ENCODE results near the gene RGS1.

Gene RGS1

GRCh38 chr1:192553741-192554140 lies 21.8 kb upstream of the RGS1 start:
- no peak for DNase-seq (ENCODE audit: low read depth)

GRCh38 chr1:192554904-192555303 lies 20.7 kb upstream of the RGS1 start:
- no peak for DNase-seq (ENCODE audit: low read depth)

GRCh38 chr1:192555399-192555798 lies 20.2 kb upstream of the RGS1 start:
- DNase-seq (ENCODE audit: low read depth): no peak

GRCh38 chr1:192557841-192558595 lies 17.6 kb upstream of the RGS1 start:
- DNase-seq (ENCODE audit: low read depth): no peak

- DNase-seq (ENCODE audit: low read depth): no peak
These were observed 16.2 kb upstream of the RGS1 start for GRCh38 chr1:192559115-192560006.

GRCh38 chr1:192561301-192561700 lies 14.3 kb upstream of the RGS1 start:
- DNase-seq (ENCODE audit: low read depth): no peak

- DNase-seq (ENCODE audit: low read depth): no peak
These were observed 12.4 kb upstream of the RGS1 start for GRCh38 chr1:192563129-192563528.

- DNase-seq (ENCODE audit: low read depth): no peak
These were observed 11.5 kb upstream of the RGS1 start for GRCh38 chr1:192564099-192564498.

GRCh38 chr1:192565946-192566345 lies 9.6 kb upstream of the RGS1 start:
- DNase-seq (ENCODE audit: low read depth): no peak

- DNase-seq (ENCODE audit: low read depth): no peak
These were observed 8.9 kb upstream of the RGS1 start for GRCh38 chr1:192566657-192567056.

- no peak for DNase-seq (ENCODE audit: low read depth)
These were observed 7.5 kb upstream of the RGS1 start for GRCh38 chr1:192568063-192568462.

GRCh38 chr1:192571668-192572067 lies 3.9 kb upstream of the RGS1 start:
- no peak for DNase-seq (ENCODE audit: low read depth)

- DNase-seq (ENCODE audit: low read depth): no peak
These were observed 2.1 kb upstream of the RGS1 start for GRCh38 chr1:192573499-192573898.

GRCh38 chr1:192574073-192574472 lies 1.5 kb upstream of the RGS1 start:
- no peak for DNase-seq (ENCODE audit: low read depth)

- DNase-seq (ENCODE audit: low read depth): no peak
These were observed 894 bp downstream of the RGS1 start for GRCh38 chr1:192576190-192577144.

- no peak for DNase-seq (ENCODE audit: low read depth)
These were observed 1.9 kb downstream of the RGS1 start for GRCh38 chr1:192577145-192578140.

GRCh38 chr1:192578144-192578909 lies 2.8 kb downstream of the RGS1 start:
- DNase-seq (ENCODE audit: low read depth): no peak

- no peak for DNase-seq (ENCODE audit: low read depth)
These were observed 3.6 kb downstream of the RGS1 start for GRCh38 chr1:192579010-192579738.

- no peak for DNase-seq (ENCODE audit: low read depth)
These were observed 4.9 kb downstream of the RGS1 start for GRCh38 chr1:192580351-192580962.
